KOPT-K1 (cell line): Measurements from ENCODE around the gene CACNG6.
"Not testable (repeated sequence)": the region's sequence is repeated elsewhere in the genome, so short reads cannot be mapped to it uniquely, and the experiment has no call there.

Experiments used
- H3K27ac ChIP-seq: fragments of 200-600 bp; sonication (generic); 2 replicates; pipeline ENCODE4 v1.5.1; 2016; ENCODE audit warnings: antibody characterized with exemption, mild to moderate bottlenecking, low read depth, low read length; ENCODE audit not compliant: poor library complexity, severe bottlenecking
- H3K36me3 ChIP-seq: fragments of 200-600 bp; sonication (generic); 2 replicates; pipeline ENCODE4 v1.5.1; 2017; ENCODE audit warnings: antibody characterized with exemption, mild to moderate bottlenecking, low read length, moderate library complexity; ENCODE audit not compliant: insufficient read depth
- H3K9me3 ChIP-seq: fragments of 200-600 bp; sonication (generic); 2 replicates; pipeline ENCODE4 v1.5.1; 2017; ENCODE audit warnings: antibody characterized with exemption, low read length, mild to moderate bottlenecking; ENCODE audit not compliant: insufficient read depth, poor library complexity, severe bottlenecking

Gene CACNG6, protein sequence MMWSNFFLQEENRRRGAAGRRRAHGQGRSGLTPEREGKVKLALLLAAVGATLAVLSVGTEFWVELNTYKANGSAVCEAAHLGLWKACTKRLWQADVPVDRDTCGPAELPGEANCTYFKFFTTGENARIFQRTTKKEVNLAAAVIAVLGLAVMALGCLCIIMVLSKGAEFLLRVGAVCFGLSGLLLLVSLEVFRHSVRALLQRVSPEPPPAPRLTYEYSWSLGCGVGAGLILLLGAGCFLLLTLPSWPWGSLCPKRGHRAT

DNA sequence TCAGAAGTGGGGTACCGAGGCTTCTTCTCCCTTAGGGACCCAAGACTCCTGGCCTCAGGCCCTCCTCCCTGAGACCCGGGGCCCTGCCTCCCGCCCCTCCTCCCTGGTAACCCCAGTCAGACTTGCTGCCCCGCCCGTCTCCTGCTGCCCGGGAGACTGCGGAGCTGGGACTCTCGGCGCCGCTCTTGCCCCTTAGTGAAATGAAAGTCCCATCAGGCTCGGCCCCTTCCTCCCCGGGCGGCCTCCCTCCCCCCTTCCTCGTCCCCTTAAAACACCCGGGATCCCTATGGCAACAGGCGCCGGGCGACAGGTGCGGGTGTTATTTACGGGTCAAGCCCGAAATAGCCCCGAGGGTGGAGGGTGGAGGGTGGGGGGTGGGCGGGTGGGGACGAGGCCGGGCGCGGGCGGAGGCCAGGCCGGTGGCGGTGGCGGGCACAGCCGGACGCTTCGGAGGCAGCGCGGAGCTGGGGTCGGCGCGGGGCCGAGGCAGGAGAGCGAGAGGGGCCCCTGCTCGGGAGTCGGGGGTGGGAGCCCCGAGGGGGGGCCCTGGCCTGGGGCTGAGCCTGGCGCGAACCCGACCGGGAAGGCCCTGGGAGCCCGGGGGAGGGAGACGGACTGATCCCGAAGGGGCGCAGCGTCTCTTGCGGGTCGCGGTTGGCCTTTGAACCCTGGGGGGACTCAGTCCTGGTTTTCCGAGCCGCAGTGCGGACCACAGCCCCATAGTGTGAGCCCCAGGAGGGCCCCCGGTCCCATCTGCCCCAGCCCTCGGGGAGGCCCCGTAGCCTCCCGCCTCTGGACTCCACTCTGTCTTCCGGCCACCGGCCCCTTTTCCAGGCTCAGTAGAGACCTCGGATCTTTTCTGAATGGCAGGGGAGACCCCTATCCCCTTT lies at the start of gene CACNG6:
CACNG6 (plus strand) TSS at position 414 of the 890 bp plus-strand sequence. CDS start 1,241 bp downstream, outside the sequence.
- no peaks in the 10 kb centered on the region for H3K9me3 ChIP-seq
- no peaks in the 10 kb centered on the region for H3K36me3 ChIP-seq
- H3K27ac ChIP-seq, result no peak within 1 kb of the TSS

DNA sequence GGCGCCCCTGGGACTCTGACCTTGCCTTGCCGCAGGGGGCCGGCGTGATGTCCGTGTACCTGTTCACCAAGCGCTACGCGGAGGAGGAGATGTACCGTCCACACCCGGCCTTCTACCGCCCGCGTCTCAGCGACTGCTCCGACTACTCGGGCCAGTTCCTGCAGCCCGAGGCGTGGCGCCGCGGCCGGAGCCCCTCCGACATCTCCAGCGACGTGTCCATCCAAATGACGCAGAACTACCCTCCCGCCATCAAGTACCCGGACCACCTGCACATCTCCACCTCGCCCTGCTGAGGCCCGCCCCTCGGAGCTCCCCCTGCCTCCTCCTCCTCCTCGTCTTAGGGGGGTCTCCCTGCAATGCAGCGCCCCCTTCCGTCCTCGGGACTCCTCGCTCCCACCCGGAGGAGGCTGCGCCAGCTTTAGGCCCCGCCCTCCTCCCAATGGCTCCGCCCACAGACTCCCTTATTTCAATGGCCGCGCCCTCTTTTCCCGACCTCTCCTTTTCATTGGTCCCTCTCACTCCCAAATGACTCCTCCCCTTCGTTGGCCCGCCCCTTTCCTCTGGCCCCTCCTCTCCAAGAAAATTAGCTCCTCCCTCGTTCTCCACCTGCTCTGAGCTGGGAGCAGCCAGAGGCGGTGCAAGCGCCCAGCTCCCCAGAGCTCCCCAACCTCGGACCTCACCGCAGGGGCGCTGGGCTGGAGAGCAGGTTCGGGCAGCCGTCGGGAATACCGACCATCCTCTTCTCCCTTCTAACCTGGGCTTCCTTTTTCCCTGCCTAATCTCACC lies 49.2 kb upstream of the CACNG6 start:
- Histone ChIP-seq H3K27ac (no peak overlapping the region), H3K9me3 (no peaks in the 10 kb centered on the region), H3K36me3 (no peaks in the 10 kb centered on the region)

DNA sequence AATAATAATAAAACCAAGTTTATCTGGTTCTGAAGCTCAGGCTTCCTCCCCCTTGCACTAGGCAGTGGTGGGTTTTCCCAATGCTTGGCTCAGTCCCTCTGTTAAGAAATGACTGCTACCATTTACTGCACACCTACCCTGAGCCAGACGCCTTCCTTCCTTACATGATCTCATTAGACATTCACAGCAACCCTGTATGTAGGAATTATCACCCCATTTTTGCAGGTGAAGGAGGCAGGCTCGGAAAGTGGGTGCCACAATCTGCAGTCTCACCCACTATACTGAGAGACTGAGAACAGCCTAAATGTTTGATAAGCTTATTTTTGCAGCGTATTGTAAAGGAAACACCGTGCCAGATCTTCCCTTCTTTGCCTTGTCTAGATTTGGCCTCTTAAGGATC lies 47.0 kb upstream of the CACNG6 start:
- no peaks in the 10 kb centered on the region for H3K9me3 ChIP-seq
- no peaks in the 10 kb centered on the region for H3K36me3 ChIP-seq
- H3K27ac ChIP-seq, result no peak overlapping the region

DNA sequence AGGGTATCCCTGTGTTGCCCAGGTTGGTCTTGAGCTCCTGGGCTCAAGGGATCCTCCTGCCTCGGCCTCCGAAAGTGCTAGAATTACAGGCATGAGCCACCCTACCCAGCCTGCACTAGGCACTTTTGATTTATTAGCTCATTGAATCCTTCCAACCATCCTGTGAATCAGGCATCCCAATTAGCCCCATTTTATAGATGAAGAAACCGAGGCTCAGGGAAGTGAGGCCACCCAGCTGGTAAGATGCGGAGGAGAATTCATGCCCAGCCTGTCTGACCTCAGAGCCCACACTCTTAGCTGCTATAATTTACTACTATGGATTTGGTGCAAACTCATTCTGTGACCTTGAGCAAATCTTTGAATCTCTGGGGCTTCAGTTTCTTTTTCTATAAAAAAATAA lies 46.5 kb upstream of the CACNG6 start:
- no peaks in the 10 kb centered on the region for H3K9me3 ChIP-seq
- H3K27ac ChIP-seq, result no peak overlapping the region
- H3K36me3 ChIP-seq, result no peaks in the 10 kb centered on the region

DNA sequence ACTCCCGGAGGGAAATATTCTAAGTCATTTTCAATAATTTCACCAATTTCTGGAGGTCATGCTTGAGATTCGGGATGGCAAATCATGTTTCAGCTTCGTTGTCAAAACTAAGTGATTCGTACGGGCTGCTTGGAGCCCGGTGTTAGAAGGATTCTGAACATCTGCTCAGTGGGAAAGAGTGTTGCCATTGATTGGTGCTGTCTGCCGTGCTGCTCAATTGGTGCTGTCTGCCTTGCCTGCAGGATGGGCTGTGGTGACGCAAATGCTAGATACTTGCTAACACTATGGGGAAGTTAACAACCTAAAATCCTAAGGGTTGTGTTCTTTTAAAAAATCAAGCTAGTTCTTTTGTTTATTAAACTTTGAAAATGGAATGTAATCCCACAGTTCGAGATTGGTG lies 46.0 kb upstream of the CACNG6 start:
- H3K36me3 ChIP-seq, result no peaks in the 10 kb centered on the region
- no peaks in the 10 kb centered on the region for H3K9me3 ChIP-seq
- H3K27ac ChIP-seq, result no peak overlapping the region

DNA sequence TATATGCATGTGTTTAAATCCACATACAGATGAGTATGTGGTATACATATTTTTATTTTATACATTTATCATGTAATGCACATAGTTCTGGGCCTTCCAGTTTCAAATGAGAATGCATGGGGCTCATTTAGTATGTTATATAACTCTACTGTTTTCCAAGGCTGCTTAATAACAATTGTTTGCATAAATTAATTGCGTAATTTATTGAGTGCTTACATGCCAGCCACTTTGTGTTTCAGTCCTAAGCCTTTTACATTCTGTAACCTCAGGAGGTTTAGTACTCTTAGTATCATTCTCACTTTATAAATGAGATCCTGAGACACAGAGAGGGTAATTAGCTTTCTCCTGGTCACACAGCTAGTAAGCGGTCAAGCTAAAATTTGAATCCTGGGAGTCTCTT lies 45.4 kb upstream of the CACNG6 start:
- Histone ChIP-seq H3K9me3 (no peaks in the 10 kb centered on the region), H3K27ac (no peak overlapping the region)

DNA sequence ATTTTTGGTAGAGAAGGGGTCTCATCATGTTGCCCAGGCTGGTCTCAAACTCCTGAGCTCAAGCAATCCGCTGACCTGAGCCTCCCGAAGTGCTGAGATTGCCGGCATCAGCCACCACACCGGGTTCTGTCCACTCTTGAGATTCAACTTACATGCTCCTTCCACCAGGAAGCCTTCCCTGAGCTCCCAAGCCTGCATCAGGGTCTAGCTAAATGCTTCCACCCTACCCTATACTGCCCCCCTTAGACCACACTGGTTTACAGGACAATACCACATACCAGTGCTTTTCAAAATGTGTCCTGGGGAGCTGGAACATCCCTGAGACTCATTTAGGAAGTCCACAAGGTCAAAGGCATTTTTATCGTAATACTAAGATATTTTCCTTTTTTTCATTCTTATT lies 43.8 kb upstream of the CACNG6 start:
- no peaks in the 10 kb centered on the region for H3K36me3 ChIP-seq
- H3K27ac ChIP-seq, result no peak overlapping the region
- no peaks in the 10 kb centered on the region for H3K9me3 ChIP-seq

More for the DNA sequence above, 45.4 kb upstream of the CACNG6 start:
- H3K36me3 ChIP-seq, result no peaks in the 10 kb centered on the region

DNA sequence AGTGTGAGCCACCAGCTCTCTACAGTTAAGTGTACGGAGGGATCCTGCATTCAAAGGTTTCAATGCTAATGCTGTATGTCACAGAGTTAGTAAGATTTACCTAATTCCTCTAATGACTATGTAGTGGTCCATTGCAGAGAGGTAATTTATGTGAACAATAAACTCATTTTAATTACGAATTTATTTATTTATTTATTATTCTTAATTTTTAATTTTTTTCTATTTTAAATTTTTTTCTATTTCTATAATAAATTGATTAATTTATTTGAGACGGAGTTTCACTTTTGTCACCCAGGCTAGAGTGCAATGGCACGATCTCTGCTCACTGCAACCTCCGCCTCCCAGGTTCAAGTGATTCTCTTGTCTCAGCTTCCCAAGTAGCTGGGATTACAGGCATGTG lies 42.8 kb upstream of the CACNG6 start:
- not testable (repeated sequence) for H3K36me3 ChIP-seq, H3K9me3 ChIP-seq, H3K27ac ChIP-seq

DNA sequence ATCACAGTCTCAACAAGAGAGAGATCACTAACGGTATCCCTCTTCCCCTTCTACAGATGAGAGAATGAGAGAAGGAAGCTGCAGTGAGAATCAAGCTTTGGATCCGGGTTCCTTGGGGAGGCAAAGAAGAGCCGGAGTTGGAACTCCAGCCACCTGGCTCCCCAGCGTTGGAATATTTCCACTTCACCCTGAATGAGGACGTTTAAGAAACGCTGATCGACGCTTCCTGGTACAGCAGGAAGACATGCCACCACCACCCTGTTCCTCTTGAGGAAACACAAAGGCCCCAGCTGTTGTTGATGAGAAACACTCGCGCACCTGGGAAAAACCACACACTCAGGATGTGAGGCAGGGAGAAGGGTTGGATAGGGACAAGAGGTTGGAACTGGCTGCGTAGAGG lies 40.0 kb upstream of the CACNG6 start:
- Histone ChIP-seq H3K36me3 (no peaks in the 10 kb centered on the region), H3K9me3 (no peaks in the 10 kb centered on the region), H3K27ac (no peak overlapping the region)

DNA sequence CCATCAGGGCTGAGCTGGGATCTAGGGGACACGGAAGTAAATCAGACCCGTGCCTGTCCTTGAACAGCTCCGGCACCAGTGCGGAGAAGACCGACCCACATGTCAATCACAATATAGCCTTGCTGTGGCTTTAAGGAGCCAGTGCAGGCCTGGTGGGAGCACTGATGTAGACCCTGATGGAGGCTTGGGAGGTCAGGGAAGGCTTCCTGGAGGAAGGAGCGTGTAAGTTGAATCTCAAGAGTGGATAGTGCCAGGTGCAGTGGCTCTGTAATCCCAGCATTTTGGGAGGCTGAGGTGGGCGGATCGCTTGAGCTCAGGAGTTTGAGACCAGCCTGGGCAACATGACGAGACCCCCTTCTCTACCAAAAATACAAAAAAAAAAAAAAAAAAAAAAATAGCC lies 39.5 kb upstream of the CACNG6 start:
- Histone ChIP-seq H3K27ac (no peak overlapping the region), H3K36me3 (no peaks in the 10 kb centered on the region), H3K9me3 (no peaks in the 10 kb centered on the region)

DNA sequence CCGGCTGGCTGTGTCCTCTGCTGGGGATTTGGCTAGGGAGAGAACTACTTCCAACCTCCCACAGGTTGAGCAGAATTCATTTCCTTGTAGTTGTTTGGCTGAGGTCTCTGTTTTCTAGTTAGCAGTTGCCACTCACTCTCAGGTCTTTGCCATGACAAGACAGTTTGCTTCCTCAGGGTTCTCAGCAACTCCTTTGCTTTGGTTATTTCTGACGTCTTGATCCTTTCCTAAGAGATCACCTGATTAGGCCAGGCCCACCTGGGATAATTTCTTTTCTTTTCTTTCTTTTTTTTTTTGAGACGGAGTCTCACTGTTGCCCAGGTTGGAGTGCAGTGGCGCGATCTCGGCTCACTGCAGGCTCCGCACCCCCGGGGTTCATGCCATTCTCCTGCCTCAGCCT lies 38.1 kb upstream of the CACNG6 start:
- Histone ChIP-seq H3K9me3 (no peaks in the 10 kb centered on the region), H3K36me3 (no peaks in the 10 kb centered on the region), H3K27ac (no peak overlapping the region)

DNA sequence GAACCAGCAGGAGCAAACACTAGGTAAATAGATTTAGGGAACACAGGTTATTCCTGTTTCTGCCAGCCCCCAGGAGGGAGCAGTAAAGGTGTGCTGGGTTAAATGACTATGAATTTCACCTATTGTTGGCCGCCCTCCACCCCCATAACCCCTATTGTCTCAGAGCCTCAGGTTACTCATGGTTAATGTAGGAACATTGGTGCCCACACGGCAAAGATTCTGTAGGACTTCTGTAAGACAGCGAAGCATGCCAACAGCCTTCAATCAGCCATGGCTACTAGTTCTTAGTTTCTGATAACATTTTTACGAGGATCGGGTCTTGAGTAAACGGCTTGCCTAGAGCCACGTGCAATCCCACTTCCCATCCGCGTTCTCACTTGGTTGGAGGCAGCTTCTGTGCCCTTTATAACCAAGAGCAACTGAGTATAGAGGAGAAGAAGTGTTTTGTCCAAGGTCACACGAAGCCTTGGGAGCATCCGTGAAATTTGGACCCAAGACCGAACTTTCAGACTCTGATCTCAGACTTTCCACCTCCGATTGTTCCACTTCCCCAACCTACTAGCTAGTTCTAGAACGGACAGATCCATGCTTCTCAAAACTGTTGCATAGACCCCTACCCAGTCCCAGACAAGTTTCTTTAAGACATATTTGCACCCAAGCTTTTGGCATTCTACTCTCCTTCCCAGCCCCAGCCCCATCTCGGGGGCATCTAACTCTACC lies 33.8 kb upstream of the CACNG6 start:
- Histone ChIP-seq H3K27ac (no peak overlapping the region), H3K9me3 (no peaks in the 10 kb centered on the region), H3K36me3 (no peaks in the 10 kb centered on the region)

DNA sequence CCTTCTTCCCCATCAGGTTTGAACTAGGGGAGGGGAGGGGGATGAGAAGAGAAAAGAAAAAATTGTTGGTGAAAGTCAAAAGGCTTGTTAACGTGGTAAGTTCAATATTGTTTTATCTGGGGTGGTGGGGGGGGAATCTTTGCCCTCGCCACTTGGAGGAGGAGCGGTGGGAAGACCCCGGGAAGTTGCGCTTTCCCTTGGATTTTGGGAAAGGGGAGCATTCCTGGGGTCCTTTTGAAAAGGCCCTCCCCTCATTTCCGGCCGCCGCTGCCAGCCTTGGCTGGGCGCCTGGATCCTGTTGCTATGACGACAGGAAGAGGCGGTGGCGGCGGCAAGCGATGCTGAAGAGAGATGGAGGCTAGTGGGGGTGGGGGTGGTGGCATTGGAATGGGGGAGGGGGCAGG lies 33.3 kb upstream of the CACNG6 start:
- Histone ChIP-seq H3K36me3 (no peaks in the 10 kb centered on the region), H3K27ac (no peak overlapping the region)

DNA sequence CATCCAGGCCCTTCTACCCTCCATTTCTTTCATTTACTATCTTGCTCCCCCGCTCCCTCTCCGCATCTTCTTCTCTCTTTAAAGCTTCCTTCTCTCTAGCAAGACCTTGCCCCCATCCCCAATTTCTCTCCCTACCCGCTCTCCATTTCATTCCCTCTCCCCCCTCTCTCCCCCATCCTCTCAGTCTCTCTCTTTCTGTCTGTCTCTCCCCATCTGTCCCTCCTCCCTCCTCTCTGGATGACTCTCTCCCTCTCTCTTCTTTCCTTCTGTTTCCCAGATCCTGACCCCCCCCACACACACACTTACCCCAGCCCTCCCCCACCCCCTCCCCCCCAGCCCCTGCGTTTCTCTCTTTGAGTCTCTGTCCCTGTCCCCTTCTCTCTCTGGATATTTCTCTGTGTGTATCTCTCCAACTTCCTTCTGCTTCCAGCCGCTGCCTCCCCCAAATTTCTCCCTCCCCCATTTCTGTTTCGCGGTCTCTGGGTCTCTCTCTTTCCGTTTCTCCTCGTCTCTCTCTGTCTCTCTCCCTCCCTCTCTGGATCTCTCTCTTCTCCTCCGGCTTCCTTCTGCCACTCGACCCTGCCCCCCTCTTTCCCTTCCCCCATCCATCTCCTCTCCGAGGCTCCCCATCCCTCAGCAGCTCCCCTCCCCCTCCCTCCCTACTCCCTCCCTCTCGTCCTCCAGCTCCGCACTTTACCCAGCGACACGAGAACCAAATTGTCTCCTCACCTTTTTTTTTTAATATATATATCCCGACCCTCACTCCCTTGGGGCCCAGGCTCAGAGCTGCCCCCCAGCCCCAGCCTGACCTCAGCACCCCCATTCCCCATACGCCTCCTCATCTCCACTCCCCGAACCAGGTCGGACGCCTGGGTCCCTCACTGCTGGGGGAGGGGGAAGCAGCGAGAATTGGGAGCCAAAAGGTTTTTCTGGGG lies 32.3 kb upstream of the CACNG6 start:
- Histone ChIP-seq H3K27ac (no peak overlapping the region), H3K36me3 (no peaks in the 10 kb centered on the region), H3K9me3 (no peaks in the 10 kb centered on the region)

More for the DNA sequence above, 33.3 kb upstream of the CACNG6 start:
- no peaks in the 10 kb centered on the region for H3K9me3 ChIP-seq
